Astrocyte of the hippocampus (primary cell): ENCODE results near the gene JADE1.

Experiments
- DNase-seq: peaks from one replicate; pipeline ENCODE4 v3.0.0; 2011; ENCODE audit warnings: low read depth, low spot score

Gene JADE1

DNA sequence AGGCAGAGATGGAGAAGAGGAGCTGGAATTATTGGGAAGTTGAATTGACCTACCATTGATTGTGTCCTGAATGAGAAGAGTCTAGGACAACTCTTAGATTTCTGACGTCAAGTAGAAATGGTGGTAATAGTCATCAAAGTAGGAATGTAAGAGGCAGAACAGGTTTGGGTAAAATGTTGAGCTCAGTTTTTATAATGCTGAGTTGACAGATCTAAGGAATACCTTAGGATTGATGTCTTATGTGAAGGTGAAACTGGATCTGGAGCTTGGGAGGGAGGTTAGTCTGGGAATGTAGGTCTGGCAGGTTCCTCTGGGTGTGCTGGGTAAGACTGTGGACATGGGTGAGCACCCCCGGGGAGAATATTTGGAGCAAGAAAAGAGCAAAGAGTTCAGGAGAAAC lies 31.9 kb downstream of the JADE1 start:
- DNase-seq = no peak

DNA sequence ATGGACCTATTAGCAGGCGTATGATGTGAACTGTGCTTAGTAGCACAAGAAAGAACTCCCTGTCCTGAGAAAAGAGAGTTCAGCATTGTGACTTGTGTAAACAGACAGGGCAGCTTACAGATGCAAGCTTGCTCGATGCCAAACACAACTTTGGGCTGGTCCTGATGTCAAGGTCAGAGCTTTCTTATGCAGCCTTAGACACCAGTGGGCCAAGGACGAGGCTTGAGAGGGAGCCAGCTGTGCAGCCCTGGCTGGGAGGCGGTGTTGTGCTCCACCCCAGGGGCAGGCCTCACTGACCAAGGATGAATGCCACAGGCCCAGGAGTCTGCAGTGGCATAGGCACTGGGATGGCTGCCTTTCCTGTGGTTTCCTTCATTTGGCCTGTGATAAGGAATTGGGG lies 35.4 kb downstream of the JADE1 start:
- no peak for DNase-seq

DNA sequence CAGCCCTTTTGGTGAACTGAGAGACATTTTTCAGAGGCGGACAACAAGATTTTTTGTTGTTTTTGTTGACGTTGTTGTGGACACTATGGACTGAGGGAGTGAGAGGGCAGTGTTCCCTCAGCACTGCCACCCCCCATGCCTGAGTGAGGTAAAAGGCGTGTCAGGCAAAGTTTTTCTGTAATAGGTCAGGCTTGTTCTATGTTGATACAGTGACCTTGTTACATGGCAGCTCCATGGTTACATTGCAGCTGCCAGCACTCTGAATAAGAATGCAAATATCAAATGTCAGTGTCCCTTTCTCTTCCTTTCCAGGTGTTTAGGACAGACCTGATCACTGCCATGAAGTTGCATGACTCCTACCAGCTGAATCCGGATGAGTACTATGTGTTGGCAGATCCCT lies 36.6 kb downstream of the JADE1 start:
- no peak for DNase-seq

DNA sequence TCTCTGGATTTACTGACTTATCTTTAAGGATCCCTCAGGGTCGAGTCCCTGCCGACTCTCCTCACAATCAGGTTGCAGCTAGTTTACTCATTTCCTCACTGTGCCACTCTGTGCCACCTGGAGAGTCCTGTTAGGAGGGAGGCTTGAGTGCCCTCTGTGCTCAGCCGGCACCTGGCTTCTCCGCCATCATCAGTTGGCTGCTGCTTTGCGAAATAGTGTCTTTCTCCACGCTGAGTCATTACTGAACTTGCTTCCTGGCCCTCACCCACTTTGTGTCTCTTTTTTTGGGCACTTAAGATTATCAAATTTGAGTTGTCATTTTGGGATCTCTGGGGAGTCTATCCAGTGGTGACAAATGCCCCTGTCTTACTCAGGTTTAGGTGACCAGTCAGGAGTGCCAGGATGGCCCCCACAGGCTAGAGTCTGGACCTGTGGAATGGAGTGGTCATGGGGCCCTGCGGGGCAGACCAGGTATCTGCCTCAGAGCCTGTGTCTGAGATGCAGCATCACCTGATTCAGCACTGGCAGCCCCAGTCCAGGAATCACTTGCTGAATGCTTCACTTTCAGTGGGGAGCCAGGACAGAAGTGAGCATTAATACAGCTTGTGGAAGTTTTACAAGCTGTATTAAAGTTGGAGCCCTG lies 37.7 kb downstream of the JADE1 start:
- DNase-seq = no peak

DNA sequence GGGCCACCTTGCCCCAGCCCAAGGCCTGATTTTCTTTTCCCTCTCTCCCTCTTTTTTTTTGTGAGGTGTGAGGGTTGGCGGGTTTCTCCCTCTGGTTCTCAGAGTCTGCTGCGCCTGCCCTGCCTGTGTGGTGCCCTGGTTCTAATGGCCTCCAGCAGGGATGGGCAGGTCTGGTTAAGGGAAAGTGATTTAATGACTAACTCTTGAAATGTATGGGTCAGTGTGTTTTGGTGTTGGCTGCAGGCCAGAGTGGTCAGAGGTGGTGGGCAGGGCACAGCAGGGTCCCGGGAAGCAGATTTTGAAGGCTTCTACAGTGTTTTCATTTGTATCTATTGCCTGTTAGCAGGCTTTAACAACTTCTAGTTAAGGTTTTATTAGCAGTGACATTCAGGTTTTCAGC lies 39.0 kb downstream of the JADE1 start:
- DNase-seq = no peak

DNA sequence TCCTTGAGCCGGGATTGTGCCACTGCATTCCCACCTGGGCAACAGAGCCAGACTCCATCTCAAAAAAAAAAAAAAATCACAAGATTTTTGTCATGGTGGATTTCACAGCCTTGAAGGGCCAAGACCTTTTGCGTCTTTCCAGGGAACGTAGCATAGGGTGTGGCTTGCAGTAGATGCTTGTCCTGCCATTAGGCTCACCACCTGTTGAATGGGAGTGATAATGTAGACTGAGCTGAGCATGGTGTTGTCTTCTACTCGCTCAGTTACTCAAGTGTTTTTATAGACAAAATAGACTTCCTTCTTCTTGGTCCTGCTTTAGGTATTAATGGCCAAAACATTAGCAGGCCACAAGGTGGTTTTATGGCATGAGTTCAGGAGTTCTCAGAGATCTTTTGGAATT lies 40.8 kb downstream of the JADE1 start:
- DNase-seq = no peak

DNA sequence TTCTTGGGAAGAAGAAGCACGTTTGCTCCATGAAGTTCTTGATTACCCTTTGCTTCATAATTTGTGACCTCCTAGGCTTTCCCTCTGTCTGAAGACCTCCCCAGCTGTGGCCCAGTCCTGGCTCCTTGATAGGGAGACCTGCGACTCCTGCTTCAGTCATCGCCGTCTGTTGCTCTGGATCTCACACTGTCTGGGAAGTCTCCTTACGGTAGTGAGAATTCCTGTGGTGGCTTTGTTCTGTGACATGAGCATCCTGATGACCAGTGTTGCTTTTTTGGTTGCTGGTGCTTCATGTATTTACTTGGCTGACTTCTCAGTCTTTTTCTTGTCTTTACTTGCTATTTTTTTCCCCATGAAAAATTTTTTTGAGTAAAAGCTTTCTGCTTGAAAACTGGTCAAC lies 44.2 kb downstream of the JADE1 start:
- DNase-seq = peak; percentile 56

DNA sequence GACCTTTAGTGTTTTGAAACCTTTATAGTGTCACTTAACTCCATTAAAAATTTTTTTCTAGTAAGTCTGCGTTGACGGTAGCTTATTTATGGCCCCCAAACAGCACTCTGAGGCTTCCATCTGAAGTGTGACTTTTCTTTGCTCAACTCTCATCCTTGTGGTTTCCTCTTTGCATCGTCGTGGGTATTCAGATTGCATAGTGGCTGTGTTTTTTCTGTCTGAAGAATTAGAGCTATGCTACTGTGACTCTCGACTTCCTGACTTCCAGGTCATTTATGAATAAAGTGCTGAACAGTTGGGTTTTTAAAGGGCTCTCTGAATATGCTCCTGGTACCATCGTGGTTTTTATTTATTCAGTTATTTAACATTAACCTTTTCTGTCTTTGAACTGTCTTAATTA lies 44.9 kb downstream of the JADE1 start:
- DNase-seq = peak; percentile 56

DNA sequence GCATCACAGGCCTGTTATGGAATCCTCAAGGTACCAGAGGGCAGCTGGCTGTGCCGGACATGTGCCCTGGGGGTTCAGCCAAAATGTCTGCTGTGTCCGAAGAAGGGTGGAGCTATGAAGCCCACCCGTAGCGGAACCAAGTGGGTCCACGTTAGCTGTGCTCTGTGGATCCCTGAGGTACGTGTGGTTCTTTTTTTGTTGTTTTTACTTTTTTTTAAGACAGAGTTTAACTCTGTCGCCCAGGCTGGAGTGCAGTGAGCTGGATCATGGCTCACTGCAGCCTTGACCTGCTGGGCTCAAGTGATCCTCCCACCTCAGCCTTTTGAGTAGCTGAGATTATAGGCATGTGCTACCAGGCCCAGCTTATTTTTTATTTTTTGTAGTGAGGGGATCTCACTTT lies 46.1 kb downstream of the JADE1 start:
- no peak for DNase-seq

DNA sequence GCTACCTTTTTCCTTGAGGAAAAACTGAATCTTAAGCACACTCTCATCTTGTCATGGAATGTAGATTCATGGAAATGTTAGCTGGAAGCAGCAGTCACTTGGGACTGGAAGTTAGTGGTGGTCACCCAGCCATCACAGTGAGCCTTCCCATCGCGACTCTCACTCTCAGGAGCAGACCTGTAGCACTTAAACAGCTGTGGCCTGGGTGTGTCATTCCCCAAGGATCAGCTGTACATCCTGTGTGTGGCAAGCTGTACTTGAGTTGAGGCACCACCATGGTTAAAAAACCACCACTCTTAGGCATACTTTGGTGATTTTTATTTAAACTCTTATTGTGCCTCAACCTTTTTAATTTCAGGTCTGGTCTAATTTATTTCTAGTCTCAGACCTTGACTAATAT lies 46.7 kb downstream of the JADE1 start:
- no peak for DNase-seq

DNA sequence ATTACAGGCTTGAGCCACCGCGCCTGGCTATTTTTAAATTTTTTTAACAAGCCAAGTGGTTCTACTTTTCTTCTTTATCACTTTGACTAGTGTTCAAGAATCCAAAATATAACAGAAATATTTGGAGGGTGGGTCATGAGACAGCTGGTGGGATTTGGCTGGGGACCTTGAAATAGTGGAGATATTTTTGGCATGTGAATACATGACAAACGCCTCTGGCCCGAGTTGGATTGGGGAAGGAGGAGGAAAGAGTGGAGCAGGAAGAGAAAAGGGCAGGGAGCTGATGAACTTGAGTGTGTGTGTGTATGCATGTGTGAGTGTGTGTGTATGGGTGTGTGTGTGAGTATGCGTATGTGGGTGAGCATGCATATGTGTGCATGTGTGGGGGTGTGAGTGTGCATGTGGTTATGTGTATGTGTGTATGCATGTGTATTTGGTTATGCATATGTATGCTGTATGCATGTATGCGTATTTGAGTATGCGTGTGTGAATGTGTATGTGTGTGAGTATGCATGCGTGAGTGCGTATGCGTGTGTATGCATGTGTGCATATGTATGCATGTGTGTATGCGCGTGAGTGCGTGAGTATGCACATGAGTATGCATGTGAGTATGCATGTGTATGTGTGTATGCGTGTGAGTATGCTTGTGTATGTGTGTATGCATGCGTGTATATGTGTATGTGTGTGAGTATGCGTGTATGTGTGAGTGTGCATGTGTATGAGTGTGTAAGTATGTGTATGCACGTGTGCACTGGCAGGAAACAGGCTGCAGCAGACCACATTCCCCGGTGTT lies 49.6 kb downstream of the JADE1 start:
- DNase-seq = peak; percentile 48

DNA sequence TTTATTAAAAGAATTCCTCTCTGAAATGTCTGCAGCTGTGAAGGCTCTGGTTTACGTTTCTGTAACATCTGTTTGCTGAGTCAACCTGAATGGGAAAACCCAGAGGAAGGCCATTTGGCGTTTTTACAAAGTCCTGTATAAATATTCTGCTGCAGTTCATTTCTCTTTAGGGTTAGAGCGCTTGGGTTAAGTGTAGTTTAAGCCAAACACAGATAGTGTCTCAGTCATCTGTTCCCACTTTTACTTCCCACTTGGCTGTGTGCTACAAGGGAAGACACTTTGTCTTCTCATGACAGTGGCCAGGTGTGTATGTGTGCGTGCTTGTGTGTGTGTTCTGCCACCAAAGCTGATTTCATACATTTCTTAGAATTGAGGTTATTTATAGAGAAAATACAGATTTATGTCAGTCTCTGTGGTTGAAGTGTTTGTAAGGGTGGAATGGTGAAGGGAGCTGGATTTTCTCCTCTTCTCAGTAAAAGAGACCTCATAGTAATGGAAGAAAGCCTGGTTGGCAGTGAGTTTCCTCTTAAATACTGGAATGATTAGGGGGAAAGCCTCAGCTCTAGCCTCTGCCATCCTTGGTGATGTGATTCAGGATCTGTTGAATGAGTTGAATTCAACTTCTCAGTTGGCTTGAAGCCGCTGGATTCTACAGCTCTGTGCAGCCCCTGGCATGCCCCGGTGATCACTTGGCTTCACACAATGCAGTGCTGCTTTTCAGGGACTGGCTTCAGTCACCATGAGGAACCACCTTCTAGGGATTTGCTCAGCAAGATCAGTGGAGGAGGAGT lies 50.6 kb downstream of the JADE1 start:
- DNase-seq = no peak

DNA sequence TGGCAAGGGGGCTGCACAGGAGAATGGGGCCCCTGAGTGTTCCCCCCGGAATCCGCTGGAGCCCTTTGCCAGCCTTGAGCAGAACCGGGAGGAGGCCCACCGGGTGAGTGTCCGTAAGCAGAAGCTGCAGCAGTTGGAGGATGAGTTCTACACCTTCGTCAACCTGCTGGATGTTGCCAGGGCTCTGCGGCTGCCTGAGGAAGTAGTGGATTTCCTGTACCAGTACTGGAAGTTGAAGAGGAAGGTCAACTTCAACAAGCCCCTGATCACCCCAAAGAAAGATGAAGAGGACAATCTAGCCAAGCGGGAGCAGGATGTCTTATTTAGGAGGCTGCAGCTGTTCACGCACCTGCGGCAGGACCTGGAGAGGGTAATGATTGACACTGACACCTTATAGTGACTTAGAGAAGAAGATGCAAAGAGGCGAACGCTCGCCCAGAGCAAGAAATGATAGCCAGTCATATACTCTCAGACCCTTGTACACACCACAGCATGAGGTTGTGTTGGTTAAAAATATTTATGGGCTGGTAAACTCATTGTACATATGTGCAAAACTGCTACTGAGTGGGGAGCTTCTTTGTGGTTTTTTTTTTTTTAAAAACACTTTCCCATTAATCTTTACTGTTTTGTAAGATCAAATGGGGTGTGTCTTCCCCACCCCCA lies 52.5 kb downstream of the JADE1 start:
- DNase-seq = no peak

DNA sequence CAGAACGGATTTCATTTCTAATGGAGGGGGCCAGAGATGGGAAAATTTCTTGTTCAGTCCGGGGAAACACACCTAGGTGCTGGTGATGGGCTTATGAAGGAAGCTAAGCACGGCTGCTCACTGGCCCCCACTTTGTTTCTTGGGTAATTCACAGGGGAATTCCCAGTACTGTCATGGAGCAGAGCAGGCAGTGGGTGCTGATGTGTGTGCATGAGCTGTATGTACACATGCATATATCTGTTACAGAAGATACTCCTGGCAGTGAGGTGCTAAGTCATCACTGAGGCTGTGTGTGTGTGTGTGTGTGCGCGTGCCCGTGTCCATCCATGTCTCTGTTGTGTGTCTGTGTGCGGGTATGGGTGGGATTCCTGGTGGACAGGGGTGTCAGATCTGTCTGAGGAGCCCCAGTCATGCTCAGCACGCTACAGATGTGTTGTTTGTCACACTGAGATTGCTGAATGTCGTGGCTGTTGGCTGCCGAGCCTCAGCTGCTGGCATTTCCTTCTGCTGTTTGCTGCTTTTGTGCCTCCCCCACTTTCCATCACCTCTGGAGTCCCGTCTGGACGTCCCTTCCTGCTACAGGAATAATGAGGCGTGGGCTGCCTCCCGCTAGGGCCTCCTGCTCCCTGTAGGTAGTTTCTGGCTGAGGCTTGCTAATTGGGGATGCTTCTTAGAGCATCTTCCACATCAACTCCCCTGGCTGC lies 53.3 kb downstream of the JADE1 start:
- peak; percentile 24 for DNase-seq

DNA sequence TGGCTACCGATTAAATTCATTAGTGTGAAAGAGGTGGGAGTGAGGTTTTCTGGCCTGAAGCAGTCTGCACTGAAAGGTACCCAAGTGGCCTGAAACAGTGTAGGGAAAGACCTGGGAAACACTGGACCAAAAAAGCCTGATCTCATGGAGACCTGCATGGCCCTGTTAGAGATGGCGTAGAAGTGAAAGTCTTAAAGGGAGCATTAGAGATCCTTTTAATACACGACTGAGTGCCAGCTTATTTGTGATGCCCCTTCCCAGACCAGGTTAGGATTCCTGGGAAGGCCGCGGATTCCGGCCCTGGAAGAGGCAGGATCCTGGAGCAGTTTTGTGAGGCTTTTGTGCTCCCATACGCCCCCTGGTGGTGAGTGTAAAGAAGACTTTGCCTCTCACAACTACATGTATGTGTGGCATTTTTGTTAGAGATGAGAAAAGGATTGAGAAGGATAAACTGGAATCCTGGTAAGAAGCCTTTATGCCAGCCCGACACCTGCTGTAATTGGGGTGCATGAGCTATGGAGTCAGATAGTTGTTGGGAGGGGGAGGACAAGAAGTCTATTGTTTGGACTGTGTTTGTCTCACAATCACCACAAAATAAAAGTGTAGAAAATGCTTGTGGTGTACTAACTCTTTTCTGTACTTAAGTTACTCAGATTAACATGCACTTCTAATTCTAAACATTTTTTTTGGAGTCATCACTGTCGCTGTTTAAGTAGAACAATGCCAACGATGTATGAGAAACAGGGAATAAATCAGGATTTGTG lies 54.0 kb downstream of the JADE1 start:
- DNase-seq = peak; percentile 91

DNA sequence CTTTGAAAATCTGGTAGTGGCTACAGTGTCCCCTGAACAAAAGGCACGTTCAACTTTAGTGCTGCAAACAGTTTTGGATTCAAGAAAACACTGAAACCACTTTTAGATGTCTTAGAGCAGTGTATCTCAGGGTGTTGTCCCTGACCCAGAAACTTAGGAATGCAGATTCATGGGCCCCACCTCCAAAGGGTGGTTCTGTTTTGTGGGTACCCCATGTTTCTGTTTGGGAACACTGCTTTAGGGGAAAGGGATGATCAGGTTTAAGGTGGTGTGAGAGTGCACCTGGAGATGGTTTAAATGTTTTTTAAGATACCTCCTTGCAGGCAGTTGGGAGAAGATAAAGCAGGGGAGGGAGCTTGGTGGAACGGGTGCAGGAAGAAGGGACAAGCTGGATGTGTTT lies 55.6 kb downstream of the JADE1 start:
- no peak for DNase-seq

DNA sequence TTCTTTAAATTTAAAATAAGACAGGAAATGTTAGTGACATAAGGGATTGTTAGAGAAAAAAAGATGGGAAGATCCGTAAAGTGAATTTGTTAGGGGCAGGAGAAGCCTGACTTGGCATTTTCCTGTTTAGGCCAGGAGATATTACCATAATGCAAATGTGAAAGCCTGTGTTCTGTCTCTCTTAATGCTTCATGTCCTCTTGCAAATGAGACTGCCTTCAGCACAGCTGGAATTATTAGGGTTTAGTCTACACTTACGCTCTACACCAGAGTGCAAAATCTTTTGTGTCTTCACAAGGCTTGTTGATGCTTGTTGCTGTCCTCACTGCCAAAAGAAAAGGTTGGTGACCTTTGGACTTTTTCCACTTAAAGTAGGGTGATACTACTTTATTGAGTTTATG lies 56.8 kb downstream of the JADE1 start:
- DNase-seq = no peak

DNA sequence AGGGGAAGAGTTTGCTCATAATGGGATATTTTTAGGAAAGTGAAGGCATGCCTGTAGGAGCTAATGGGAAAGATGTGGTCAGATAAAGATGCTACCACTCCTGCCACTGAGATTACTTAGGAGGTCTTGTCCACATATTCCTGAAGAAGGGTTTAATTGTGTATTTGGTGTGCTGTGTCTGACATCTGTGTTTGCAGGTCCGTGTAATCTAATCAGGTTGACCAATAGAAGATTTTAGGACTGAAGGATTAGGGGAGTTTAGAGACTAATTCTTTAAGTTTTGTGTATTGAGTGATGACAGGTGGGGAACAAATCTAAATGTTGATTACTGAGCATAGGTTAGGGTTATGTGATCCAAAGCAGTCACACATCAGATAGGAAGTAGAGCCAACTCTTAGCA lies 57.2 kb downstream of the JADE1 start:
- no peak for DNase-seq

DNA sequence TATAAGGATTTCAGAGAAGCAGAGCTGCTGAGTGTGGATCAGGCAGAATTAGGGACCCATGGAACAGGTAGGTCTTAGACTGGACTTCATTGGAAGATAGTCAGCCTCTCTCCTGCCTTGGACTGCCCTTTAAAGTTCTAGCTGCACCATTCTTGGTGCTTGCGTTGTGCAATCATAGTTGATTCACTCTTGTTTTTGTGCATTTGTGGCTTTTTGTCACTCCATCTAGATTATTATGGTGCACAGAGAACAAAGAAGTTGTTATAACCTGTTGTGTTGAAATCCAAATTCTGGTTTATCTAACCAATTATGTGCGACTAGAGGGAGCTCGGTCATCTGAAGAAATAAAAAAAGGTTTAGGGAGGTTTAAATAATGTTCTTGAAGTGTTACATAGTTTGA lies 59.3 kb downstream of the JADE1 start:
- no peak for DNase-seq

DNA sequence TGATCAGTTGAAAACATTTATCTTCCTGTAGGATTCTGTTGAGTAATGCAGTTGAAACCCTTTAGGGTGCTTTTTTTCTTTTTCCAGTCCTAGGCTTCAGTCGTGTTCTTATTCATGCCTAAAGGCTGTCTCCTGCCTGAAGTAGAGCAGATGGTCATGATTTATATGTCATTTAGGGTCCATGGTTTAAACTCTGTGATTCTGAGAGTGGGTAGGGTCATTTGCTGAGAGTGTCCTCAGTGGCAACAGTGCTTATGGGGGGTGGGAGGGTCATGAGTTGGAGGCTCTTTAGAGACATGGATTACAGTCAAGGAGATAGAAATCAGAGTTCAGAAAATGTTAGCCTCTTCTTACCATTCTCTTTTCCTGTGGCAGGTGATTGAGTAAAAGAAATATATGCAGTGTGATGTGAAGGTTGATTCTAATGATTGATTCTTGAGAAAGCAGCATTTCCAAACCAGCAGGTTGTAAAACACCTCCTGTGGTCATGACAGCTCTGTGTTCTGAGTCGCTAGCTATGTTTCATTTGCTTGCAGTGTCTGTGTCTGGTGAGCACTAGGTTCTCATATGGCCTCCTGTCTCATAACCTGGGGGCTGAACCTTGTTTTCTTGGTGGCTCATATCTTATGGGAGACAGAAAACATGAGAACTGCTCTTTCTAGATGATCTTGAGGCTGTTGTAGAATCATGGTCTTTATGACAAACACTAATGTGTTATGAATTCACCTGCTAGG lies 60.4 kb downstream of the JADE1 start:
- DNase-seq = no peak
